ENCODE data around the gene MYCN.
"Not testable (repeated sequence)": the region's sequence is repeated elsewhere in the genome, so short reads cannot be mapped to it uniquely, and the experiment has no call there.

The MYCN gene

DNA sequence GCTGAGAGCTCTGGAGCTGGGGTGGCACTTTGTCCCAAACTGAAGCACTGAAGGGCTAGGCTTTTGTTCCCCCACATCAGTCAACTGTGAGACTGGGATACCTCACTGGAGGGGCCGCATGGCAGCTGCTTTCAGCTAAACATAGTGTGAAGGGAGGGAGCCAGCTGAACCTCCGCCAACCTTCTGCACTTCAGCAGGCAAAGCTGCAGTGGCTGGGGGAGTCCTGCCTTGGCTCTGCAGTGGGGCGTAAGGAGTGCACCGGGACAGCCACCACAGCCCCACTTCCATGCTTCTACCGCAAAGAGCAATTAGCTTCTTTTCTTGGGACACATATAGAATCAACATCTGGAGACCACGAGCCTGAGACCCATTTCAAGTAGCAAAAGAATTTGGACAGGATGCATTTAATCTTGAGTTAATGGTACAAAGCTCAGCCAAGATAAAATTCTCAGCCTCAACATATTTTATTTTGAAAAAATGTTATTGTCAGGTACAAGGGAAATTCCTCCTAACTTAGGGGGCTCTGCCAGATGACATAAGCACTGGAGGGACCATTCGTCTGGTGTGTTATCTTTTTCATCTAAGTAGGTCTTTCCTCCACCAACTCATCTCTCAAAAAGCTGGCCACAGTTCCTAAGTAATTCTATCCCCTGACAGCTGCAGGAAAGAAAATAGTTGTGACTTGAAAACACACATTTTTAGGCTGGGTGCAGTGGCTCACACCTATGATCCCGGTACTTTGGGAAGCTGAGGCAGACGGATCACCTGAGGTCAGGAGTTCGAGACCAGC, 25.6 kb upstream of the MYCN start:
- Mint-ChIP-seq H3K36me3 (no peaks in the 10 kb centered on the region), H3K4me3 (no peak overlapping the region), H3K4me1 (no peaks in the 10 kb centered on the region), H3K27me3 (no peaks in the 10 kb centered on the region), H3K27ac (no peak overlapping the region), H3K9me3 (no peaks in the 10 kb centered on the region)
- CTCF ChIA-PET: no interaction called here
- no peak for DNase-seq

DNA sequence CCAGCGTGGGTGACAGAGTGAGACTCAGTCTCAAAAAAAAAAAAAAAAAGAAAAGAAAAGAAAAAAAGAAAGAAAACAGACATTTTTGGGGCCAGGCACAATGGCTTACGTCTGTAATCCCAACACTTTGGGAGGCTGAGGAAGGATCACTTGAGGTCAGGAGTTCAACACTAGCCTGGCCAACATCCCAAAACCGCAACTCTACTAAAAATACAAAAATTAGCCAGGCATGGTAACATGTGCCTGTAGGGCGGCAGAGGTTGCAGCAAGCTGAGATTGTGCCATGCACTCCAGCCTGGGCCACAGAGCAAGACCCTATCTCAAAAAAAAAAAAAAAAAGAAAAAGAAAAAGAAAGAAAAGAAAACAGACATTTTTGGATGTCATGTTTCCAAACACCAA, 24.8 kb upstream of the MYCN start:
- H3K9me3 Mint-ChIP-seq, CTCF ChIA-PET, H3K27me3 Mint-ChIP-seq, H3K27ac Mint-ChIP-seq, DNase-seq, H3K4me1 Mint-ChIP-seq, H3K4me3 Mint-ChIP-seq, H3K36me3 Mint-ChIP-seq: not testable (repeated sequence)

DNA sequence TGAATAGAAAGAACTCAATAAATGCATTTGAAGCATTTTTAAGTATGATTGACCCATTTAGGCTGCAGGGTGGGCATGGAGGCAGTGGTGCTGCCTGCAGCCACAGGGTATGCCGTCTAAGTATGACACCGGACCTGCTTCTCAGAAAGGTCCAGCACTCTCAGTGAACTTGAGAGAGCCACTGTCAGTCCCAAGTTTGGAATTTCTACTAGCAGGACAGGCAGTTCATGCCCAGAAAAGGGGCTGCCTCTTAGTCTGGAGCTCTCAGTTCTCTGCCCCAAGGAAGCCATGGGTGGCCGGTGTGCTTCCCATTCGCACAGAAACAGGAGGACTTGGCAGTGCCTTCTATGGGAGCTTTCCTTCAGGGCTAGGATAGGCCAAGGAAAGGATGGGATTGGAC, 24.0 kb upstream of the MYCN start:
- no peak for DNase-seq
- H3K36me3 Mint-ChIP-seq: no peaks in the 10 kb centered on the region
- no peak overlapping the region for H3K27ac Mint-ChIP-seq
- no peaks in the 10 kb centered on the region for H3K27me3 Mint-ChIP-seq
- no peaks in the 10 kb centered on the region for H3K9me3 Mint-ChIP-seq
- H3K4me1 Mint-ChIP-seq: no peaks in the 10 kb centered on the region
- H3K4me3 Mint-ChIP-seq: no peak overlapping the region
- CTCF ChIA-PET: no interaction called here

DNA sequence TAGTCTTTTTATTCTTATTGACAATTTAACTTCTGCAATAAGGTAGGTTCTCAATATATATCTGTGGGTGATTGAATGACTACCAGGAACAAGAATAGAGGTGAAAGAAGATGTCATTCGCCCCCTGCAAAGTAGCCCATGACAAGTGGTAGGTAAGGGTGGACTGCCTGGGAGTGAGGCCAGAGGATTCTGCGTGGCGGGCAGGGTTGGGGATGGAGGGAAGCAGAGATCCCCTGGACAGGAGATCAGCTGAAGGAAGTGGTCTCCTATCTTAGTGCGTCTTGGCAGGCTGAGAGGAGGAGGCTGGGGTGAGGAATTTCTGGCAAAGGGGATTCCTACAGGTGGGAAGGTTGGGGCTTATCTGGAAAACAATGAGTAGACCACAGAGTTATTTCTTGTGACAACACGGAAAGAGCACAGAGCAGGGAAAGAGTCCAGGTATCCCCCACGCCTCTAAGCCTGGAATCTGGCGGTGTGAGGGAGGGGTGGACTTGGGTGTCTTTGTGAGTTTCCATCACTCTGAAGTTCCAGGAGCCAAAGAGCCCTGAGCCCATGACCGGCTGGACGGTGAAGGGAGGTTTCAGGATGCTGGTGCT, 21.5 kb upstream of the MYCN start:
- Mint-ChIP-seq H3K36me3 (no peaks in the 10 kb centered on the region), H3K9me3 (no peaks in the 10 kb centered on the region), H3K27me3 (no peaks in the 10 kb centered on the region), H3K4me1 (no peaks in the 10 kb centered on the region), H3K27ac (no peak overlapping the region), H3K4me3 (no peak overlapping the region)
- DNase-seq: no peak
- CTCF ChIA-PET: no interaction called here

DNA sequence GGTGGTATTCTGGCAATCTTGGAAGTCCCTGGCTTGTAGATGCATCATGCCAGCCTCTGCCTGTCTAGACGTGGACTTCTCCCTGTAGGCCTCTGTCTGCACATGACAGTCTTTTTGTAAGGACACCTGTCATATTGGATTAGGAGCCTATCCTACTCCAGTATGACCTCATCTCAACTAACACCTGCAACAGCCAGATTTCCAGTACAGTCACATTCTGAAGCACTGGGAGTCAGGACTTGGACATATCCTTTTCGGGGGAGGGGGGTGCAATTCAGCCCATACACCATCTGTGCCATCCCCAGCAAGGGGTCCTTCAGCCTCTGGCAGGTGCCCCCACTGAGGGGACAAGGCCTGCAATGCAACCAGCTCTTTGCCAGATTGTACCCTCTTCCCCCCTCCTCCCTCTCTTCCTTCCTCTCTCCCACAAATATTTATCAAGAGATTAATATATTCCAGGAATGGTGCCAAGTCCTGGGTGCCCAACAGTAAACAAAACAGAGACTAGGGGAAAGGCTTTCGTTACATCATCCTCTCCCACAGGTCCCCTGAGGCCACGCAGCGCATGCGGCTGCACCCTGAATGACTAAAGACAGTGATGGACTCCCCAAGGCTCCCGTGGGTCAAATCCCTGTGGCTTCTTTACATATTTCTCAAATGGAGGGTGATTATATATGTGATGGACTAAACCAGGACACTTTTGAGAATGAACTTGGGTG, 20.5 kb upstream of the MYCN start:
- no peak for DNase-seq
- no peaks in the 10 kb centered on the region for H3K9me3 Mint-ChIP-seq
- H3K27me3 Mint-ChIP-seq: no peaks in the 10 kb centered on the region
- CTCF ChIA-PET: no interaction called here
- no peaks in the 10 kb centered on the region for H3K4me1 Mint-ChIP-seq
- no peaks in the 10 kb centered on the region for H3K36me3 Mint-ChIP-seq
- H3K4me3 Mint-ChIP-seq: no peak overlapping the region
- no peak overlapping the region for H3K27ac Mint-ChIP-seq

DNA sequence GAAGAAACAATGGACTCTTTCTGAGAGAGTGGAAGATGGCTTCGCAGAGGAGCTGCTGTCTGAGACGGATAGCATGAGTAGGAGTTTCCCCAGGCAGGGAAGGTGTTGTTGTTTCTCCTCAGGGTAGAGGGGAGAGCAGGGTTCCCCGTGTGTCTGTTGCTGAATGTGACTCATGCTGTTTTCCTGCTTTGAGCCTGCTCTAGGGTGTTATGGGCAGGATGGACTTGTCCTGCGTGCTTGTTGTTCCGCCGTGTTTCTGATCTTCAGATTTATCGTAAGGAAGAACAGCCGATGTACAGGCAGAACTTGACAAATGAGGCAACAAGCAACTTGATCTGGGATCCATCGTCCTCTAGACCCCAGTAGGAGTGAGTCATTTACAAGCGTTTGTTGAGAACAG, 19.7 kb upstream of the MYCN start:
- Mint-ChIP-seq H3K4me1 (no peaks in the 10 kb centered on the region), H3K27me3 (no peaks in the 10 kb centered on the region), H3K9me3 (no peaks in the 10 kb centered on the region), H3K27ac (no peak overlapping the region), H3K4me3 (no peak overlapping the region), H3K36me3 (no peaks in the 10 kb centered on the region)
- no peak for DNase-seq
- CTCF ChIA-PET: no interaction called here

DNA sequence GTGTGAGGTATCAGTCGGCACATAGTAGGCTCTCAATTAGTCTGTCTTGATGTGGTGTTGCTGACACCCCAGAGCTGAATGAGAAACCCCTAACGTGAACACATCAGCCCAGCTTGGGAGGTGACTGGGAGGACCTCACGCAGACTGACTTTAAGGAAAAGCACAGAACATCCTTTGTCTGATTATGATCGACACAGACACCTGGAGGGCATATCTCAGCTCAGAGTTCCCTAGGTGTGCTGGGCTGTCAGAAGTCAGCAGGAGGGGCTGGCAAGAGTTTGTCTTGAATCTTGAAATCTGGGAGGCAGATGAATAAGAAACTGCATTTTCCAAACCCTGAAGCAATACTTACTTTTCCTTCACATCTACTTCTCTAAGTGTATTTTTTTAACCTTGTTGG, 16.8 kb upstream of the MYCN start:
- no peaks in the 10 kb centered on the region for H3K27me3 Mint-ChIP-seq
- no peak overlapping the region for H3K27ac Mint-ChIP-seq
- H3K9me3 Mint-ChIP-seq: no peaks in the 10 kb centered on the region
- no peaks in the 10 kb centered on the region for H3K4me1 Mint-ChIP-seq
- DNase-seq: no peak
- H3K4me3 Mint-ChIP-seq: no peak overlapping the region
- CTCF ChIA-PET: no interaction called here
- no peaks in the 10 kb centered on the region for H3K36me3 Mint-ChIP-seq

DNA sequence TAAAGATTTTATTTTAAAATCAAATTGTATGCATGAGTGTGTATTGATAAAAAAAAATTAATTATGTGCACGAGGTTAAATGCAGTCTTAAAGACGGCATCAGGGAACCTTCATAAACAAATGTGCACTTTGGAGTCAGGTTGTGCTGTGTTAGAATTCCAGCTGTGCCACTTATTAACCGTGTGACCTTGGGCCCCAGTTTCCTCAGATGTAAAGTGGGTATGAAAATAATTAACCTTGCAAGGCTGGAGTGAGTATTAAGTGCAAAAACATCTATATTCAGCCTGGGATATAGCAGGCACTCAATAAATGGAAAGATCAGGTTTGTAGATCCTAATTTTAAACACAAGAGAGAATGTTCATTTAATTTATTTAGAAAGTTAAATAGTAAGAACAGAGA, 14.5 kb upstream of the MYCN start:
- no peak overlapping the region for H3K4me3 Mint-ChIP-seq
- CTCF ChIA-PET: no interaction called here
- H3K27me3 Mint-ChIP-seq: peaks cover 2% of the 10 kb centered on the region
- DNase-seq: no peak
- no peaks in the 10 kb centered on the region for H3K9me3 Mint-ChIP-seq
- H3K4me1 Mint-ChIP-seq: no peaks in the 10 kb centered on the region
- no peak overlapping the region for H3K27ac Mint-ChIP-seq
- H3K36me3 Mint-ChIP-seq: no peaks in the 10 kb centered on the region

DNA sequence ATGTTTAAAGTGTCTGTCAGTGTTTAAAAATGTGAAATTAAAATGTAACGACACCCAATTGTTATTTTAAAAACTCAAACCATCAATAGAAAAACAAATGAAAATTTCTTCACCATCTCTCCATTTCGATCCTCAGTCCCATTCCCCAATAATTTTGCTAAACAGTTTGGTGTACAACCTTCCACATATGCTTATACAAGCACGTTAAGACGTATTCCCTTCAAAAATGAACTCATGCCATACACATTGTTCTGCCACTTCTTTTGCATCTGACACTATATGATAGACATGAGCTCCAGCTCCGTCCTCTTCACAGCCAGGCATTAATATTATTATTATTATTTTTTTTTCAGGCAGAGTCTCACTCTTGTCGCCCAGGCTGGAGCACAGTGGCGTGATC, 14.1 kb upstream of the MYCN start:
- Mint-ChIP-seq H3K4me1 (no peaks in the 10 kb centered on the region), H3K27ac (no peak overlapping the region), H3K9me3 (no peaks in the 10 kb centered on the region), H3K36me3 (no peaks in the 10 kb centered on the region), H3K27me3 (peaks cover 5% of the 10 kb centered on the region), H3K4me3 (no peak overlapping the region)
- CTCF ChIA-PET: no interaction called here
- no peak for DNase-seq

DNA sequence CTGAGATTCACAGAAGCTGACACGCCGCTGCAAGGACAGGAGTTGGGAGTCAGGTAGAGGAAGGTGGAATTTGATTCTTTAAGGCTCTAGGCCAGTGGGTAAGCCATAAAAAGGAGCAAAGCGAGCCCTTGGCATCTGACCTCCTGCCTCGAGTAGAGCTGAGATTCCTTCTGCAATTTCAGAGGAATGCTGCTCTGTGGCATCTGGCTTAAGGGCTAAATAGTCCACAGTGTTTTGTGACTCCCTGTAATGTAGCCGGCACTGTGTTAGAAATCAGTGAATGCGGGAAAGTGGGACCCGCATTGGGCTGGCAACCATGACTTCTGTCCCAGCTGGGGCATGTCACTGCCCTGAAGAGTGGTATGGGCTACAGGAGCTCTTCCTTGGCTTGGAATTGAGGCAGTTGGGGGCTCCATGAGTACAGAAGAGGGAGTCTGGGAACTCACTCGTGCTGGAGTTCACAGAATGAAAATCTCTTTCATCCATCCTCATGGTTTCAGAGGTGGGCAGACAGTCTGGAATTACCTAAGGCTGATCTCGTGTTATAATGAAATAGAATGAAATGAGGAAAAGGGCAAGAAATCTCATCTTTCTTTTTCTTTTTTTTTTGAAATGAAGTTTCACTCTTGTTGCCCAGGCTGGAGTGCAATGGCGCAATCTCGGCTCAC, 12.7 kb upstream of the MYCN start:
- Mint-ChIP-seq H3K27ac (no peak overlapping the region), H3K4me1 (no peaks in the 10 kb centered on the region), H3K4me3 (no peak overlapping the region), H3K9me3 (no peaks in the 10 kb centered on the region), H3K27me3 (peaks cover 5% of the 10 kb centered on the region), H3K36me3 (no peaks in the 10 kb centered on the region)
- CTCF ChIA-PET: no interaction called here
- no peak for DNase-seq

DNA sequence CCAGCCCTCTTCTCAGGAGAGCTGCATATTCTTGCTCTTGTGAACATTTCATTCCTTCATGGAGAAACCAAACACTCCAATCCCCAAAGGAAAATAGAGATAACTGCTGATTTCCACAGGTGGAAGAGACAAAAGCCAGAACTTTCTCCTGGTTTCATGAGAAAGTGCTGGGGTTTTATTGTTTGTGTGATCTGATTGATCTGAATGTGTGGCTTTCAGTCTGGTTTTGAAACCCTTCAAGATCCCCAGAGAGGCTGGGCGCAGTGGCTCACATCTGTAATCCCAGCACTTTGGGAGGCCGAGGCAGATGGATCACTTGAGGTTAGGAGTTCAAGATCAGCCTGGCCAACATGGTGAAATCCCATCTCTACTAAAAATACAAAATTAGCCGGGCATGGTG, 11.3 kb upstream of the MYCN start:
- peaks cover 10% of the 10 kb centered on the region for H3K27me3 Mint-ChIP-seq
- H3K9me3 Mint-ChIP-seq, DNase-seq, H3K4me3 Mint-ChIP-seq, CTCF ChIA-PET, H3K4me1 Mint-ChIP-seq, H3K36me3 Mint-ChIP-seq, H3K27ac Mint-ChIP-seq: not testable (repeated sequence)

DNA sequence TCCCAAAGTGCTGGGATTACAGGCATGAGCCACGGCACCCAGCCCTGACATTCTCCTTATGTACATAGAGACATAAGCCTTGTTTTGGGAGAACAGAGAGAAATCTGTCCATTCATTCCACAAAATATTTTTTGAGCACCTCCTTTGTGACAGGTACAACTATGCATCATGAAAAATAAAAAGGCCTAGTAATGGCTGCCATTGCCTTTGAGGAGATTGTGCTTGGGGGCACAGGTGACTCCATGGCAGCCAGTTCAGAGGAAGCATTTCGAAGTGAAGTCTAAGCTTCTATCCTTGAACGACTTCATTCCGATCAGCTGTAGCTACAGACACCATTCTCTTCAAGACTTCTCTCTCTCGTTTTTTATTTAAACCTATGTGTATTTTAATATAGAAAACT, 10.5 kb upstream of the MYCN start:
- H3K27me3 Mint-ChIP-seq: peaks cover 10% of the 10 kb centered on the region
- H3K4me1 Mint-ChIP-seq: no peaks in the 10 kb centered on the region
- no peaks in the 10 kb centered on the region for H3K9me3 Mint-ChIP-seq
- H3K4me3 Mint-ChIP-seq: no peak overlapping the region
- no peaks in the 10 kb centered on the region for H3K36me3 Mint-ChIP-seq
- CTCF ChIA-PET: interaction anchor here (2.3 kb wide), 1 partner anchor 10 kb away, joined by 9 read pairs; no protein-coding TSS in a partner anchor
- no peak for DNase-seq
- H3K27ac Mint-ChIP-seq: no peak overlapping the region

DNA sequence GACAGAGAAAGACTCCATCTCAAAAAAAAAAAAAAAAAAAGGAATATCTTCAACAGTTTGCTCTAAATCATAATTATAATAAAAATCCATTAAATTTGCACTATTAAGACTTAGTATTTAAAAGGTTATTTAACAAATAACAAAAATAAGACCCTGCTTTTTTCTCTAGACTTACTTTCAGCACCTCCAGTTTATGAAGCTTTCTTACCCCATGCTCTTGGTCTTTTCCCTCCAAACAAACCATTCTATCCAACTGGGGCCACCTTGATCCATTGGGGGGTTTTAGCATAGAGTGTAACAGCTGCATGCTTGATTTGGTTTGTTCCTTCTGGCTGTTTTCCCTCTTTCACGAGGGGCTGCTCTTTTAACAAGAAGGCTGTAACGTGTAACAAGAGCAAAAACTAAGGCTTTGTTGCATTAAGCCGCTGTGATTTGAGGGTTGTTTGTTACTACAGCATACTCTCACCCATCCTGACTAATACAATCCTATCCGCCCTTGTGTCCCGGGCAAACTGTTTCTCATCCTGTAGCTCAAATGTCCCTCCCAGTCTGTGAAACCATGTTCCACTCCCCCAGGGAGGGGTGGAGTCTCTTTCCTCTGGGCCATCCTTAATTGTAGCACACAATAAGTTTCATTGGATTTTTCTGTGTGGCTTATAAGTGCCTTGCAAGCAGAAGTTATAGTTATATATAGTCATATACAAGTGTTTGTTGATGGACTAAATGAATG, 9.6 kb upstream of the MYCN start:
- H3K27ac Mint-ChIP-seq: no peak overlapping the region
- H3K4me1 Mint-ChIP-seq: no peaks in the 10 kb centered on the region
- H3K36me3 Mint-ChIP-seq: no peaks in the 10 kb centered on the region
- no peak overlapping the region for H3K4me3 Mint-ChIP-seq
- peaks cover 10% of the 10 kb centered on the region for H3K27me3 Mint-ChIP-seq
- CTCF ChIA-PET: interaction anchor here (2.3 kb wide), 1 partner anchor 9 kb away, joined by 9 read pairs; no protein-coding TSS in a partner anchor
- no peak for DNase-seq
- no peaks in the 10 kb centered on the region for H3K9me3 Mint-ChIP-seq

DNA sequence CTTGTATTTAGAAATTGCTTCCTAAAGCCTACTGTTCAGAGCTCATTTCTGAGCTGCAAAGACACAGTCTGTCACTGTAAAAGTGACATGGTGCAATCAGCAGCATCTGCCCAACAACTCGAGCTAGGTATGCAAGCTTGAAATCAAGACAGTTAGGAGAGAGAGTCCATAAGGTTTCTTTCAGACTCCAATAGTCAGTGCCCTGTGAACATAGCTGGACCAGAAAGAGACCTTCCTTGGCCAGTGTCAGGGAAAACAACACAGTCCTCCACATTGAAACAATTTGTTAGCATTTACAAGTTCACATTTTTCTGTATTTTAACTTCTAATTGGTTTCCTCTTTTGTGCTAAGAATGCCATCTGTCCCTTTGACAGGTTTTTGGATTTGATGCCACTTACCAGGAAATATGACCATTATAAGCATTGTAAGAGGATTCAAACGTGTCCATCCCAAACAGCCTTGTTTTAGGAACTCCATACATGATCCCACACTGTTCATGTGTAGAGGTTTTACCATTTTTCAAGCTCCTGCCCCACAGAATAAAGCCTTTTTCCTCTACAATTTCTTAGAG, 8.9 kb upstream of the MYCN start:
- CTCF ChIA-PET: interaction anchor here (2.3 kb wide), 1 partner anchor 8 kb away, joined by 9 read pairs; no protein-coding TSS in a partner anchor

More for the DNA sequence above, 8.9 kb upstream of the MYCN start:
- Mint-ChIP-seq H3K27ac (no peak overlapping the region), H3K4me3 (no peak overlapping the region), H3K9me3 (no peaks in the 10 kb centered on the region), H3K36me3 (no peaks in the 10 kb centered on the region), H3K4me1 (no peaks in the 10 kb centered on the region), H3K27me3 (peaks cover 16% of the 10 kb centered on the region)
- DNase-seq: no peak
